ENCODE data around the gene FBXW11. TPM values are rescaled to one million over a fixed set of nuclear protein-coding genes. Genes with fewer than 3 reads are reported as not detected.

FBXW11 gene
- polyA plus RNA-seq, 1 donor (not counting 4 experiments of a cell fraction or from before 2014, with no cell fraction given) = 48.4 TPM

GRCh38 chr5:171867786-171868185, 138.7 kb downstream of the FBXW11 start:
- Histone ChIP-seq H3K27me3 (ENCODE audit: control insufficient read depth, extremely low read depth, insufficient read depth, low read length) (no peaks in the 10 kb centered on the region), H3K9me3 (ENCODE audit: control insufficient read depth, low read depth, low read length) (no peaks in the 10 kb centered on the region), H3K79me2 (ENCODE audit: control insufficient read depth, insufficient read depth, low read length) (no peaks in the 10 kb centered on the region), H2AFZ (ENCODE audit: control insufficient read depth, low read length) (no peak overlapping the region), H4K20me1 (ENCODE audit: control insufficient read depth, extremely low read depth, insufficient read depth, low read length) (no peaks in the 10 kb centered on the region), H3K4me2 (ENCODE audit: control insufficient read depth, extremely low read depth, insufficient read depth, low read depth, low read length) (no peak overlapping the region), H3K9me1 (ENCODE audit: control insufficient read depth, extremely low read depth, insufficient read depth, low read length) (no peaks in the 10 kb centered on the region), H3K4me1 (ENCODE audit: control insufficient read depth, extremely low read depth, insufficient read depth, low read length) (peaks cover 10% of the 10 kb centered on the region), H3K4me3 (ENCODE audit: control insufficient read depth in 2 of 3, extremely low read depth in 1 of 3, insufficient read depth in 2 of 3, low read depth in 1 of 3, low read length in 3 of 3) (no peak overlapping the region), H3K27ac (ENCODE audit: control insufficient read depth, insufficient read depth, low read length) (no peak overlapping the region), H3K36me3 (ENCODE audit: control insufficient read depth in 2 of 2, extremely low read depth in 1 of 2, insufficient read depth in 2 of 2, low read length in 2 of 2) (peaks cover 6 to 16% of the 10 kb centered on the region in 2 experiments), H3K9ac (ENCODE audit: control insufficient read depth, extremely low read depth, insufficient read depth, low read length) (no peak overlapping the region)
- FAIRE-seq (no peak), DNase-seq (ENCODE audit: low read depth, low spot score) (no peak)
- TF ChIP-seq CTCF (optimal IDR thresholded peaks at IDR 0.05 in 1 of 3, IDR thresholded peaks at IDR 0.05 in 1 of 3, conservative IDR thresholded peaks at IDR 0.05 in 1 of 3; ENCODE audit: extremely low read depth in 1 of 3, insufficient read depth in 2 of 3, low read length in 3 of 3) = no peak
- TF ChIP-seq EZH2 (IDR thresholded peaks at IDR 0.05; ENCODE audit: low read length) = no peak
- dilution Hi-C loops (cut with MboI; ENCODE audit: extremely low pct_ligation_motif_present, low sequenced_read_pairs) = no loop called here

- Histone ChIP-seq H3K9ac (ENCODE audit: control insufficient read depth, extremely low read depth, insufficient read depth, low read length) (no peak overlapping the region), H3K4me2 (ENCODE audit: control insufficient read depth, extremely low read depth, insufficient read depth, low read depth, low read length) (no peak overlapping the region), H3K4me1 (ENCODE audit: control insufficient read depth, extremely low read depth, insufficient read depth, low read length) (peaks cover 10% of the 10 kb centered on the region), H3K9me3 (ENCODE audit: control insufficient read depth, low read depth, low read length) (no peaks in the 10 kb centered on the region), H2AFZ (ENCODE audit: control insufficient read depth, low read length) (no peak overlapping the region), H3K36me3 (ENCODE audit: control insufficient read depth in 2 of 2, extremely low read depth in 1 of 2, insufficient read depth in 2 of 2, low read length in 2 of 2) (peaks cover 3 to 14% of the 10 kb centered on the region in 2 experiments), H4K20me1 (ENCODE audit: control insufficient read depth, extremely low read depth, insufficient read depth, low read length) (no peaks in the 10 kb centered on the region), H3K27ac (ENCODE audit: control insufficient read depth, insufficient read depth, low read length) (no peak overlapping the region), H3K9me1 (ENCODE audit: control insufficient read depth, extremely low read depth, insufficient read depth, low read length) (no peaks in the 10 kb centered on the region), H3K4me3 (ENCODE audit: control insufficient read depth in 2 of 3, extremely low read depth in 1 of 3, insufficient read depth in 2 of 3, low read depth in 1 of 3, low read length in 3 of 3) (no peak overlapping the region), H3K79me2 (ENCODE audit: control insufficient read depth, insufficient read depth, low read length) (peaks cover 3% of the 10 kb centered on the region), H3K27me3 (ENCODE audit: control insufficient read depth, extremely low read depth, insufficient read depth, low read length) (no peaks in the 10 kb centered on the region)
- DNase-seq (ENCODE audit: low read depth, low spot score) (no peak), FAIRE-seq (no peak)
- dilution Hi-C loops (cut with MboI; ENCODE audit: extremely low pct_ligation_motif_present, low sequenced_read_pairs) = no loop called here
- TF ChIP-seq EZH2 (IDR thresholded peaks at IDR 0.05; ENCODE audit: low read length) (no peak), CTCF (optimal IDR thresholded peaks at IDR 0.05 in 1 of 3, IDR thresholded peaks at IDR 0.05 in 1 of 3, conservative IDR thresholded peaks at IDR 0.05 in 1 of 3; ENCODE audit: extremely low read depth in 1 of 3, insufficient read depth in 2 of 3, low read length in 3 of 3) (no peak)
Observed at GRCh38 chr5:171865471-171865870, 141.0 kb downstream of the FBXW11 start.

All from keratinocyte (primary cell).